HepG2 (cell line): ENCODE data around the gene ZNFX1. TPM values are rescaled to one million over a fixed set of nuclear protein-coding genes. Genes with fewer than 3 reads are reported as not detected.
A peak's percentile ranks its signal among the peaks of the same experiment; 100 is the strongest.

ENCODE experiments used
- KIAA2018 ChIP-seq: sonication (generic); formaldehyde crosslinking; IDR thresholded peaks from 2 replicates; pipeline ENCODE4 v1.5.0; 2020; ENCODE audit warnings: mild to moderate bottlenecking, missing genetic modification reagents, borderline replicate concordance
- TBL1XR1 ChIP-seq: fragments of 150-350 bp; IDR thresholded peaks from 2 replicates; pipeline ENCODE4 v1.6.1; 2014; ENCODE audit warnings: borderline replicate concordance, low read length; ENCODE audit not compliant: partially characterized antibody
- ZMYM3 ChIP-seq: sonication (generic); formaldehyde crosslinking; IDR thresholded peaks from 2 replicates; pipeline ENCODE4 v1.5.1; 2020; ENCODE audit warnings: mild to moderate bottlenecking, missing genetic modification reagents
- ZNF891 ChIP-seq: sonication (generic); formaldehyde crosslinking; IDR thresholded peaks from 2 replicates; pipeline ENCODE4 v1.5.0; 2020; ENCODE audit warnings: mild to moderate bottlenecking, missing genetic modification reagents
- polyA plus RNA-seq, 8 experiments: library from polyadenylated mRNA; depleted of rRNA in 3 of 8; stranded (reverse) in 7 of 8; unstranded in 1 of 8; fragments of >200 nt; fragmentation: Illumina TruSeq in 4 of 8; extraction: Trizol in 4 of 8; gene quantifications; 2 replicates each; pipeline versions ENCODE4 v1.2.1 to v1.2.3, GENCODE V29; 2011 to 2016; ENCODE audit warnings: low read depth in 4 of 8, missing spikeins in 1 of 8, mixed read lengths in 1 of 8; ENCODE audit not compliant: insufficient read depth in 1 of 8
- total RNA-seq, 5 experiments: library from RNA; depleted of rRNA; stranded (reverse); fragments of >200 nt; fragmentation: Illumina TruSeq; extraction: Trizol; gene quantifications; 2 replicates each; pipeline ENCODE4 v1.2.3, GENCODE V29; 2016; ENCODE audit warnings: low read depth in 1 of 5
- TF ChIP-seq, protein P1 (sequence below): sonication (generic); formaldehyde crosslinking; IDR thresholded peaks from 2 replicates; pipeline ENCODE4 v1.4.0; 2020; ENCODE audit warnings: missing genetic modification reagents

ZNFX1 gene
- total and polyA plus RNA-seq, 2 of the 13 experiments (the other 11 are each of a cell fraction or from before 2014, with no cell fraction given): 2.9 to 11.1 TPM

GRCh38 chr20:49218739-49219090, 59.1 kb downstream of the ZNFX1 start (continued):
- TF ChIP-seq KIAA2018 (0 out of 2 replicates have a peak, but pooled peaks have one; percentile 5), ZMYM3 (CRISPR knock-in tag) (peak; percentile 33; the same call in 1 of the 2 replicates), ZNF891 (CRISPR knock-in tag) (peak; percentile 9; the same call in 1 of the 2 replicates), TBL1XR1 (peak; percentile 2)
- TF ChIP-seq, protein P1, sequence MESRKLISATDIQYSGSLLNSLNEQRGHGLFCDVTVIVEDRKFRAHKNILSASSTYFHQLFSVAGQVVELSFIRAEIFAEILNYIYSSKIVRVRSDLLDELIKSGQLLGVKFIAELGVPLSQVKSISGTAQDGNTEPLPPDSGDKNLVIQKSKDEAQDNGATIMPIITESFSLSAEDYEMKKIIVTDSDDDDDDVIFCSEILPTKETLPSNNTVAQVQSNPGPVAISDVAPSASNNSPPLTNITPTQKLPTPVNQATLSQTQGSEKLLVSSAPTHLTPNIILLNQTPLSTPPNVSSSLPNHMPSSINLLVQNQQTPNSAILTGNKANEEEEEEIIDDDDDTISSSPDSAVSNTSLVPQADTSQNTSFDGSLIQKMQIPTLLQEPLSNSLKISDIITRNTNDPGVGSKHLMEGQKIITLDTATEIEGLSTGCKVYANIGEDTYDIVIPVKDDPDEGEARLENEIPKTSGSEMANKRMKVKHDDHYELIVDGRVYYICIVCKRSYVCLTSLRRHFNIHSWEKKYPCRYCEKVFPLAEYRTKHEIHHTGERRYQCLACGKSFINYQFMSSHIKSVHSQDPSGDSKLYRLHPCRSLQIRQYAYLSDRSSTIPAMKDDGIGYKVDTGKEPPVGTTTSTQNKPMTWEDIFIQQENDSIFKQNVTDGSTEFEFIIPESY: peak; percentile 97
